Parietal lobe (tissue), 2 donors: ENCODE measurements around the gene KLHL6. TPM values are rescaled to one million over a fixed set of nuclear protein-coding genes. Genes with fewer than 3 reads are reported as not detected.

ENCODE experiments used
- small RNA-seq: library from RNA; depleted of rRNA; stranded (forward); fragments of <200 nt; gene quantifications from one replicate; pipeline ENCODE3, GENCODE V24; 2014; ENCODE audit warnings: low replicate concordance
- total RNA-seq: library from RNA; depleted of rRNA; stranded (reverse); fragments of >200 nt; gene quantifications from one replicate; pipeline ENCODE4 v1.2.3, GENCODE V29; 2014

KLHL6 gene
- total RNA-seq: 0.63 TPM

DNA sequence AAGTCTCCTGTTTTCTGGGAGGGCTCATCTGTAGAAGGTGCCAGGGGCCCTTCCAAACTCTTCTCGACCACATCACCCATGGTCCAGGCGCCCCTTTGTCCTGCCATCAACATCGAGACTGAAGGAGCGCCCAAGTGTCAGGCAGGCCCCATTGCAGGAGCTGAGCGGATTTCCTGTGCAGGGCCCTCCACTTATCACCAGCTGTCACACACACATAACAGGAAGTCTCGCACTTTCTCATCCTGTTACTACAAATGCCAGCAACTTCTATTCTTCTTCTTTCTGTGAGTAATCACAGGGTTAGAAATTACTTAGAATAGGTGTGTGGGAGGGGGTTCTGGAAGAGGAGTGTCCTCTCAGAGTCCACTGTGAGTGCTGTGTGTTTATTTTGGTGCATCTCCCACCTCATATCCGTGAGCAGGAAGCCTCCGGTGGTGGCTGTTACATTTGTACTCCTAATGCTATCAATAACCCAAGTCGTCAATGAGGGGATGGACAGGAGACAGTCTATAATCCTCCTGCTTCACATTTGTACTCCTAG lies at the start of gene KLHL6:
TSS of gene KLHL6 (minus strand) at position 166 of the 541 bp plus-strand sequence. CDS start at position 113, 53 bp downstream.

Small RNAs within 50 kb of the gene (small RNA-seq; reads per million reads assigned to genes)
- gene RF00092 (not detected), gene RF00394 (not detected), gene RF01241 (not detected), gene SNORA63D (19.3 reads per million, percentile 92 among the genes with 10 or more reads in this experiment)

Other genes with a start within 250 kb of the KLHL6 start
- gene MCF2L2, start 127.1 kb downstream of the KLHL6 start, total RNA-seq: 57.3 TPM
- gene KLHL24, start 79.9 kb upstream of the KLHL6 start, total RNA-seq: 203 TPM
- gene YEATS2, start 142.1 kb upstream of the KLHL6 start, total RNA-seq: 133 TPM